Fibroblast of lung (primary cell): Measurements from ENCODE around the gene ANKRD30A. TPM values are rescaled to one million over a fixed set of nuclear protein-coding genes. Genes with fewer than 3 reads are reported as not detected.
"Not testable (repeated sequence)": the region's sequence is repeated elsewhere in the genome, so short reads cannot be mapped to it uniquely, and the experiment has no call there.

Source experiments
- DNase-seq, 2 donors: peaks; one replicate each; pipeline versions ENCODE4 v3.0.0 to v3.0.0-alpha.2; 2010; ENCODE audit warnings: low read depth in 2 of 2
- H2AFZ ChIP-seq: 2 replicates; pipeline ENCODE4 v1.5.1; 2012; ENCODE audit warnings: low read length, control low read depth, inconsistent platforms
- H3K27ac ChIP-seq: 2 replicates; pipeline ENCODE4 v1.5.1; 2011; ENCODE audit warnings: low read length, control low read depth; ENCODE audit not compliant: insufficient read depth
- H3K27me3 ChIP-seq: 2 replicates; pipeline ENCODE4 v1.5.1; 2011; ENCODE audit warnings: mild to moderate bottlenecking, low read length; ENCODE audit not compliant: control insufficient read depth, insufficient read depth
- H3K36me3 ChIP-seq: 2 replicates; pipeline ENCODE4 v1.5.1; 2011; ENCODE audit warnings: low read length; ENCODE audit not compliant: control insufficient read depth, insufficient read depth
- H3K4me1 ChIP-seq: 2 replicates; pipeline ENCODE4 v1.5.1; 2011; ENCODE audit warnings: low read length; ENCODE audit not compliant: control insufficient read depth, insufficient read depth; ENCODE audit errors: extremely low read depth
- H3K4me2 ChIP-seq: 2 replicates; pipeline ENCODE4 v1.5.1; 2011; ENCODE audit warnings: low read length, control low read depth; ENCODE audit not compliant: insufficient read depth; ENCODE audit errors: extremely low read depth
- H3K4me3 ChIP-seq, 4 experiments: fragments of 200-600 bp in 1 of 4; sonication (generic) in 1 of 4; replicated peaks in 1 of 4; 2 replicates each; pipeline ENCODE4 v1.5.1; 2011 to 2016; ENCODE audit warnings: low read length in 4 of 4, low read depth in 3 of 4, mild to moderate bottlenecking in 3 of 4, control low read depth in 2 of 4, inconsistent platforms in 1 of 4, mixed read lengths in 1 of 4; ENCODE audit not compliant: insufficient read depth in 1 of 4; ENCODE audit errors: control extremely low read depth in 1 of 4
- H3K79me2 ChIP-seq: 2 replicates; pipeline ENCODE4 v1.5.1; 2012; ENCODE audit warnings: mild to moderate bottlenecking, low read length, inconsistent platforms; ENCODE audit not compliant: control insufficient read depth, insufficient read depth
- H3K9ac ChIP-seq: 2 replicates; pipeline ENCODE4 v1.5.1; 2011; ENCODE audit warnings: mild to moderate bottlenecking, low read length, control low read depth; ENCODE audit not compliant: insufficient read depth
- H3K9me3 ChIP-seq: 2 replicates; pipeline ENCODE4 v1.5.1; 2012; ENCODE audit warnings: low read depth, low read length; ENCODE audit not compliant: control insufficient read depth, insufficient read depth
- H4K20me1 ChIP-seq: 2 replicates; pipeline ENCODE4 v1.5.1; 2011; ENCODE audit warnings: low read length; ENCODE audit not compliant: control insufficient read depth, insufficient read depth; ENCODE audit errors: extremely low read depth
- CTCF ChIP-seq, 2 donors: IDR thresholded peaks in 1 of 2; conservative IDR thresholded peaks in 1 of 2; 1 replicate in 1 of 2; 2 replicates in 1 of 2; pipeline ENCODE4 v1.5.1; 2011 to 2012; ENCODE audit warnings: low read length in 2 of 2, control low read depth in 1 of 2, inconsistent platforms in 1 of 2, low read depth in 1 of 2, mild to moderate bottlenecking in 1 of 2
- EZH2 ChIP-seq: IDR thresholded peaks from 2 replicates; pipeline ENCODE4 v1.5.1; 2012; ENCODE audit warnings: low read length, control low read depth, mild to moderate bottlenecking; ENCODE audit errors: missing control alignments
- polyA plus RNA-seq, 2 donors: library from polyadenylated mRNA; depleted of rRNA in 1 of 2; stranded (reverse) in 1 of 2; unstranded in 1 of 2; fragments of >200 nt; gene quantifications; 2 replicates each; pipeline ENCODE4 v1.2.1, GENCODE V29; 2011 to 2012; ENCODE audit warnings: missing spikeins in 1 of 2
- total RNA-seq: library from RNA; depleted of rRNA; stranded (reverse); fragments of >200 nt; gene quantifications from 2 replicates; pipeline ENCODE4 v1.2.1, GENCODE V29; 2014

ANKRD30A gene
- total and polyA plus RNA-seq, 2 donors (not counting 1 experiment from before 2014, with no cell fraction given) = not detected

GRCh38 chr10:37182719-37183118, 57.3 kb downstream of the ANKRD30A start:
- H3K27ac ChIP-seq, H3K36me3 ChIP-seq, H3K9ac ChIP-seq, H3K27me3 ChIP-seq, DNase-seq, H3K4me1 ChIP-seq, H4K20me1 ChIP-seq, H2AFZ ChIP-seq, H3K9me3 ChIP-seq, H3K4me2 ChIP-seq, H3K4me3 ChIP-seq, H3K79me2 ChIP-seq: not testable (repeated sequence)

- TF ChIP-seq CTCF (conservative IDR thresholded peaks at IDR 0.05 in 1 of 2, IDR thresholded peaks at IDR 0.05 in 1 of 2; ENCODE audit: low read depth in 1 of 2, low read length in 2 of 2) = no peak
- TF ChIP-seq EZH2 = no peak
- no peak overlapping the region for H3K9ac ChIP-seq
- H3K4me3 ChIP-seq = no peak overlapping the region
- no peaks in the 10 kb centered on the region for H3K79me2 ChIP-seq
- H4K20me1 ChIP-seq = no peaks in the 10 kb centered on the region
- no peak overlapping the region for H3K4me2 ChIP-seq
- no peak for DNase-seq
- no peak overlapping the region for H3K27ac ChIP-seq
- no peaks in the 10 kb centered on the region for H3K9me3 ChIP-seq
- no peaks in the 10 kb centered on the region for H3K36me3 ChIP-seq
- no peak overlapping the region for H2AFZ ChIP-seq
- H3K4me1 ChIP-seq = no peaks in the 10 kb centered on the region
- H3K27me3 ChIP-seq = no peaks in the 10 kb centered on the region
Observed at GRCh38 chr10:37206132-37206531, 80.7 kb downstream of the ANKRD30A start.

GRCh38 chr10:37220866-37221265, 95.5 kb downstream of the ANKRD30A start:
- no peaks in the 10 kb centered on the region for H3K9me3 ChIP-seq
- H3K36me3 ChIP-seq = no peaks in the 10 kb centered on the region
- H3K9ac ChIP-seq = no peak overlapping the region
- no peaks in the 10 kb centered on the region for H4K20me1 ChIP-seq
- H3K79me2 ChIP-seq = no peaks in the 10 kb centered on the region
- no peak overlapping the region for H3K4me3 ChIP-seq
- H3K4me2 ChIP-seq = no peak overlapping the region
- H2AFZ ChIP-seq = no peak overlapping the region
- TF ChIP-seq CTCF (conservative IDR thresholded peaks at IDR 0.05 in 1 of 2, IDR thresholded peaks at IDR 0.05 in 1 of 2; ENCODE audit: low read depth in 1 of 2, low read length in 2 of 2) (no peak), EZH2 (no peak)
- H3K4me1 ChIP-seq = no peaks in the 10 kb centered on the region
- no peak overlapping the region for H3K27ac ChIP-seq
- no peaks in the 10 kb centered on the region for H3K27me3 ChIP-seq
- DNase-seq = no peak
